ENCODE results near the gene AP5Z1. TPM values are rescaled to one million over a fixed set of nuclear protein-coding genes. Genes with fewer than 3 reads are reported as not detected.

AP5Z1 gene
- total and polyA plus RNA-seq, 12 donors, result 8.4 to 188 (median 49.5) TPM

GRCh38 chr7:4768597-4769569 is 6.5 kb upstream of the AP5Z1 start:
- Histone ChIP-seq H3K36me3 (replicated peaks in 1 of 2) (peaks cover 0 to 25% of the 10 kb centered on the region in 2 donors), H3K27ac (peak overlapping the region in 3 of 5 donors; percentile 16 to 59 (median 55)), H3K9me3 (replicated peaks in 1 of 3) (no peaks in the 10 kb centered on the region), H3K4me3 (no peak overlapping the region), H3K4me1 (replicated peaks in 1 of 2) (peaks cover 0 to 18% of the 10 kb centered on the region in 2 donors), H3K27me3 (no peaks in the 10 kb centered on the region)
- WGBS, 4 donors, result 71 to 76% (median 72%) methylated on average over 25 to 27 of the region's 27 CpGs
- peak in 3 of 7 donors; percentile 45 to 68 (median 66) for DNase-seq
- no peak for TF ChIP-seq POLR2A (IDR thresholded peaks at IDR 0.05)
- TF ChIP-seq, protein P1, sequence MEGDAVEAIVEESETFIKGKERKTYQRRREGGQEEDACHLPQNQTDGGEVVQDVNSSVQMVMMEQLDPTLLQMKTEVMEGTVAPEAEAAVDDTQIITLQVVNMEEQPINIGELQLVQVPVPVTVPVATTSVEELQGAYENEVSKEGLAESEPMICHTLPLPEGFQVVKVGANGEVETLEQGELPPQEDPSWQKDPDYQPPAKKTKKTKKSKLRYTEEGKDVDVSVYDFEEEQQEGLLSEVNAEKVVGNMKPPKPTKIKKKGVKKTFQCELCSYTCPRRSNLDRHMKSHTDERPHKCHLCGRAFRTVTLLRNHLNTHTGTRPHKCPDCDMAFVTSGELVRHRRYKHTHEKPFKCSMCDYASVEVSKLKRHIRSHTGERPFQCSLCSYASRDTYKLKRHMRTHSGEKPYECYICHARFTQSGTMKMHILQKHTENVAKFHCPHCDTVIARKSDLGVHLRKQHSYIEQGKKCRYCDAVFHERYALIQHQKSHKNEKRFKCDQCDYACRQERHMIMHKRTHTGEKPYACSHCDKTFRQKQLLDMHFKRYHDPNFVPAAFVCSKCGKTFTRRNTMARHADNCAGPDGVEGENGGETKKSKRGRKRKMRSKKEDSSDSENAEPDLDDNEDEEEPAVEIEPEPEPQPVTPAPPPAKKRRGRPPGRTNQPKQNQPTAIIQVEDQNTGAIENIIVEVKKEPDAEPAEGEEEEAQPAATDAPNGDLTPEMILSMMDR (IDR thresholded peaks at IDR 0.05), result no peak
- intact Hi-C loops (cut with DNase I), result no loop called here

DNA sequence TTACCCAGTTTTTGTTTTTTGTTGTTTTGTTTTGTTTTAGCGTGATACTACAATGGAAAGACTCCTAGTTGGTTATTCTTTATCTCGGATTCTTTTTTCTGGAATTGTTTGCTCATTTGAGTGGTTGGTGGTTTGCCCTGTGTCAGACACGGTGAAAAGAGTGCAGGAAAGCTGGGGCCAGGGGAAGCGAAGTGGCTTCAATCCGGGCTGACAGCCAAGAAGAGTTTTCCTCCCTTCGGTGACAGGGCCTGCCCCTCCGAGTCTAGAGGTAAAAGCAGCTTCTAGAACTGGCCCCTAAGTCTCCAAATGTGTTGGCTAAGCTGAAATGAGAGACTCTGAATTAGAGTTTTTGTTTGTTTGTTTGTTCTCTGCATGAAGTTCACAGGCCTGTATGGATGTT is 5.7 kb upstream of the AP5Z1 start:
- Histone ChIP-seq H3K27me3 (no peaks in the 10 kb centered on the region), H3K9me3 (replicated peaks in 1 of 3) (no peaks in the 10 kb centered on the region), H3K4me1 (replicated peaks in 1 of 2) (peaks cover 5 to 27% of the 10 kb centered on the region in 2 donors), H3K4me3 (no peak overlapping the region), H3K27ac (peak overlapping the region in 1 of 5 donors; percentile 59), H3K36me3 (replicated peaks in 1 of 2) (peaks cover 0 to 17% of the 10 kb centered on the region in 2 donors)
- DNase-seq, result peak in 2 of 7 donors; percentile 47 to 49
- WGBS, 4 donors, result 23 to 36% (median 26%) methylated on average over 7 of the region's 7 CpGs
- intact Hi-C loops (cut with DNase I), result no loop called here
- TF ChIP-seq, protein P1 (IDR thresholded peaks at IDR 0.05), result no peak
- no peak for TF ChIP-seq POLR2A (IDR thresholded peaks at IDR 0.05)

DNA sequence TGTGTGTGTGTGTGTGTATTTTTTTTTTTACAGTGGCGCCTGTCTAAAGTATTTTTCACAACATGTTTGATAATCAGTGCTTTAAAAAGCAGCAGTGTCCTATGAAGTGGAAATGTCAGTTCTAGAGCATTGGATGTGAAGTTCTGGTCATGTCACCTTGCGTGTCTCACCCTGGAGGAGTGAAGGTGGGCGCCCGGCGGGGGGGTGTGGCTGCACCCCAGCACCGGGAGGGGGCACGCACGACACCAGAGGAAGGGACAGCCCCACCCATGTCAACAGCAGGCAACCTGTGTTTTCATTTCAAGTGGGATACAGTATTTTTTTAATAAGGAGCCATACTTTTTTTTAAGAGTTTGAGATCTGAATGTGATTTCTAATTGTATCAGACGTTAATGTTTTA is 4.5 kb upstream of the AP5Z1 start:
- Histone ChIP-seq H3K9me3 (replicated peaks in 1 of 3) (no peaks in the 10 kb centered on the region), H3K4me1 (replicated peaks in 1 of 2) (peaks cover 6 to 29% of the 10 kb centered on the region in 2 donors), H3K36me3 (replicated peaks in 1 of 2) (peaks cover 0 to 9% of the 10 kb centered on the region in 2 donors), H3K27me3 (no peaks in the 10 kb centered on the region), H3K27ac (no peak overlapping the region), H3K4me3 (no peak overlapping the region)
- intact Hi-C loops (cut with DNase I), result no loop called here
- TF ChIP-seq, protein P1 (IDR thresholded peaks at IDR 0.05), result no peak
- TF ChIP-seq POLR2A (IDR thresholded peaks at IDR 0.05), result no peak
- 79 to 86% (median 83%) methylated on average over 9 of the region's 9 CpGs for WGBS, 4 donors
- no peak for DNase-seq

GRCh38 chr7:4771737-4772136 is 3.7 kb upstream of the AP5Z1 start:
- Histone ChIP-seq H3K27me3 (no peaks in the 10 kb centered on the region), H3K27ac (no peak overlapping the region), H3K4me1 (replicated peaks in 1 of 2) (peaks cover 12 to 36% of the 10 kb centered on the region in 2 donors), H3K9me3 (replicated peaks in 1 of 3) (no peaks in the 10 kb centered on the region), H3K36me3 (replicated peaks in 1 of 2) (peaks cover 0 to 9% of the 10 kb centered on the region in 2 donors), H3K4me3 (no peak overlapping the region)
- DNase-seq, result no peak
- intact Hi-C loops (cut with DNase I), result no loop called here
- WGBS, 4 donors, result 67 to 100% (median 87%) methylated on average over 1 to 9 of the region's 9 CpGs
- no peak for TF ChIP-seq POLR2A (IDR thresholded peaks at IDR 0.05)
- TF ChIP-seq, protein P1 (IDR thresholded peaks at IDR 0.05), result no peak

Data from adrenal gland (tissue), 12 donors.